HG03558 (cell line): ENCODE data around the gene DAP.
"Not testable (repeated sequence)": the region's sequence is repeated elsewhere in the genome, so short reads cannot be mapped to it uniquely, and the experiment has no call there.

Experiments
- ATAC-seq: cut with Tn5 transposase; IDR thresholded peaks from one replicate; pipeline ENCODE4 v1.9.1; 2021; ENCODE audit warnings: moderate number of reproducible peaks; ENCODE audit not compliant: unreplicated experiment; ENCODE audit errors: extremely low read depth

The DAP gene

DNA sequence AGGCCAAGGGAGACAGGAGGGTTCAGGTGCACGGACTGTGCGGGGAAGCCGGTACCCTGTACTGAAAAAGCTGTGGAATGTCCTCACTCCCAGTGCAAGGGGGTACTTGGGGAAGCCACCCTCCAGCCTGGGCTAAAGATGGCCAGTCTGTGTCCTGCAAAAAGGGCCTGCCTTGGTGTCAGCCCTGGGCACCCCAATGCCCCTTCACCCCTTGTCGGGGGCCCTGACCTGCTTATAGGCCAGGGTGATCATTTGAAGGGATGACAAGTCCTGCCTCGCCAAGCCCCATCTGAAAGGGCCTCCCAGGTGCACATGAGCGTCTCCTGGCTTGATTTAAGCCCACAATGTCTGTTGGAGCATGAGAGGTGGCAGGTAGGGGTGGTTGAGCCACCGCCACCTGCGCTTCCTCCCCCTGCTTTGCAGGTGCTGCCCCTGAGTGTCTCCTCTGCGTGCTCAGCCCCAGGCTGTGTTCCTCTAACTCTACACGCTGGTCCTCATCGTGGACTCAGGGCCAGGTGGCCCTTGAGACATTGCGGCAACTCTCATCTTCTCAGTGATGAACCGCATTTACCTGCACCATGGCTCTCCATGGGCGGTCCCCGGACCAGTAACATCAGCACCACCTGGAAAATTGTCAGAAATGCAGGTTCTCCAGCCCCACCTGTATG is 100.2 kb downstream of the DAP start:
- ATAC-seq = no peak

DNA sequence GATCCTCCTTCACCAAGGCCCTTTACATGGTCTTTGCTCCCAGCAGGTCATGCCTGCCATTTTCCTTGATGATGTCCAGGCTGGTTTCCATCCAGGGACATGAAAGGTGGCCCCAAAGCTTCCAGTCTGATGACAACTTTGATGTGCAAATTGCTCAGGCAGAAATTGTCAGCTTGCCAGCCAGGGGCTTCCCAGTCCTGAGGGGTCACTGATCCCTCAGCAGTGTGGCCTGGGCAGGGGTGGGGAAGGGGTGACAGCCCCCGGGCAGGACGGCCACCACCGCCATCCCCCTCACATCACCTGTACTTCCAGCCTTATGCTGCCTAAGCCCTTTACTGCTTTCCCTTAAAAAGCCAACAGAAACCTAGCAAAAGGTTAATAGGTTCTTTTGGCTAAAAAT is 100.9 kb downstream of the DAP start:
- no peak for ATAC-seq

DNA sequence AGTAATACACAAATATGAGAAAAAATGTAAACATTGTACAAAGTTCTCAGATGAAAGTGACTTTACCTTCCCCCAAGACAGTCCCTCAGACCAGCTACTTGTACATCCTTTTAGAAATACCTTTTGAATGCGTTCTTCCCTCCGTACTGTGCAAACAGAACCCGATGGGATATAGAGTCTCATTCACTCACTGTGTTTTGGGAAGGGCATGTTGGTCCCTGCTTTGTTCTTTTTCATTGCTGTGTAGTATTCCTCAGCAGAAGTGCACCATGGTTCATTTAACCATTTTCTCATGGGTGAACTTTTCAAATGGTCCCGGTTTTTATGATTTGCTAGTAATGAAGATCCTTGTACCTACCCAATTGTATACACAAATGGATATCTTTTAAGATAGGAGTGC is 102.8 kb downstream of the DAP start:
- ATAC-seq = no peak

DNA sequence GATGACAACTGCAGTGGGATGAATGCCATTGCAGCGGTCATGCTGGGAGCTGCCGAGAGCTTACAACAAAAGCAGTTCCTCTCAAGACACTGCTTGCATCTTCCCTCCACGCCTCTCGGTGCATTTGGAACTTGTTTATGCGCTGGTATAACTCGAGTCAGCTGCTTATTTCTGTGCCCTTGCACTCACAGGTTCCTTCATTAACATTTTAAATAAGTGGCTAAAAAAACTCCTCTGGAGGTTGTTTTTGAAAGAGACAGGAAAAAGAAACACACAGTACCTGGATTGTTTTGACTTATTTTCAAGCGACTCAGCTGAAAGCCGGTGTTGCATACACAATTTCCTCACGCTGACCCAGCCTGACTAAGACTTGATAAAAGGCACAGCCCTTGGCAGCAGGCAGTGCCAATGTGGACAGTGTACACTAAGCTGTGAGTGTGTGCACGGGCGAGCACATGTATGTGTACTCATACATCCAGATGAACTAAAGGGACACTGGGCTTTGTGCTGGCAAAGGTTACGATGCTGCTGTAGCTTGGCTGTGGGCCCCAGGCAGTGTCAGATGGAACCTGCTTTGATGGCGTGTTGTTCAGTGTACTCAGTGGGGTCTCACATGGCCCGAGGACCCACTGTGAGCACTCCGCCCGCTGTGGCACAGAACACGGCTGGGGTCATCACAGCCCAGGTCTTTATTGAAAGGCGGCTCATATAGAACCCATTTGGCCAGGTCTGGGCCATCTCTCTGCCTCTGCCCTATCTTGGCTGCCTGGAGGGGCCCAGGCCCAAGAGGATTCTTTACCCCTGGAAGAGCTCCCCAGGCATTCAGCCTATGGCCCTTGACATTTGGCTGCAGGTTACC is 104.8 kb downstream of the DAP start:
- ATAC-seq = no peak

GRCh38 chr5:10655161-10655971 is 105.7 kb downstream of the DAP start:
- ATAC-seq = no peak

- no peak for ATAC-seq
These were observed 106.5 kb downstream of the DAP start for GRCh38 chr5:10654566-10654965.

GRCh38 chr5:10653751-10654400 is 107.2 kb downstream of the DAP start:
- no peak for ATAC-seq

DNA sequence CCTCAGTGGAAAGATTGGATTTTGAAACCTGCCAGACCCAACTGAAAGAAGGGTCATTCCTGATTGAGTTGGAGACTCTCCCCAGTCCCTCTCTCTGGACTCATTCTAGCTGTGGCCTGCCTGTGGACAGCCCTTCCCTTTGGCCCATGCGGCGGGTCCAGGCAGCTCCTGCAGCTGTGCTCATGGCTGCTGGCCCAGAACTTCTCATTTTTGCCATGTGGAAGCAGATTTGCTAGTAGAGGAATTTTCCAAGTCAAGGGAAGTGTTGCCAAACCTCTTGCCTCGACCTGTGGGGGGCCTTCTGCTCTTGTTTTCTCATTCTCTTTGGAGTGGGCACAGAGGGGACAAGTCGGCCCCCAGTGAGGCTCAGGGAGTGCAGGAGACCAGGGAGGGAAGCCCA is 108.0 kb downstream of the DAP start:
- no peak for ATAC-seq

DNA sequence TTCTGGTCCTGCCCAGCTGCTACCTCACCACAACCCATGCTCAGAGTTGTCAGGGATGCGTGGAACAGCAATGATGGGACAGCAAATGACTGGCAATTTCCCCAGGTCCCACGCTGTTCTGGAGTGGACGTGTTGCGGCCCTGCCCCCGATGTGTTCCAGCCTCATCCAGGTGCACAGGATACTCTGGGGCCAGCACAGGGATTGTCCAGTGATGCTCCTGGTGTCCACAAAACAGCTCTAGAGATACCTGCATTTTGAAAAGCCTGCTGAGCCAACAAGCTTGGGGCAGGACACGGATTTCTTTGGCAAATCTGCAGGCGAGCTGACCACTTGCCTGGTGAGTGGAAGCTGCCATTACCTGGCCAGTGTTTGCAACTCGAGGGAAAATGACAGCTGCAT is 108.4 kb downstream of the DAP start:
- no peak for ATAC-seq

DNA sequence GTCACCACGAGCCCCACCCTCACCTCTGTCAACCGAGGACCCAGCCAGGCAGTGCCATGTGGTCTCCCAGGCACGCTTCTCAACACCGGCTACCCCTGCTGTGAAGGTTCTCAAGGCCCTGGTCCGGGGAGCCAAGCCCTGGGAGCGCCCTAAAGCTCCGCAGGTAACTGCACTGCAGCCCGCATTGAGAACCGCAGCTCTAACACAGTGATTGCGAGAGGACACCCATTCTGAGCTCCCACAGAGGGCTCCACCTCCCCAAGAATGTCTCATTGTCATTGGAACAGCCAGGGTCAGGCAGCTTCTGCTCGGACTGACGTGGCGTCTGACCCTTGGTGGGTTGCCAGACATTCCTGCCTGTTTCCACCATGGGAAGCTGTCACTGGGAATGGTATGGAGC is 108.9 kb downstream of the DAP start:
- no peak for ATAC-seq

DNA sequence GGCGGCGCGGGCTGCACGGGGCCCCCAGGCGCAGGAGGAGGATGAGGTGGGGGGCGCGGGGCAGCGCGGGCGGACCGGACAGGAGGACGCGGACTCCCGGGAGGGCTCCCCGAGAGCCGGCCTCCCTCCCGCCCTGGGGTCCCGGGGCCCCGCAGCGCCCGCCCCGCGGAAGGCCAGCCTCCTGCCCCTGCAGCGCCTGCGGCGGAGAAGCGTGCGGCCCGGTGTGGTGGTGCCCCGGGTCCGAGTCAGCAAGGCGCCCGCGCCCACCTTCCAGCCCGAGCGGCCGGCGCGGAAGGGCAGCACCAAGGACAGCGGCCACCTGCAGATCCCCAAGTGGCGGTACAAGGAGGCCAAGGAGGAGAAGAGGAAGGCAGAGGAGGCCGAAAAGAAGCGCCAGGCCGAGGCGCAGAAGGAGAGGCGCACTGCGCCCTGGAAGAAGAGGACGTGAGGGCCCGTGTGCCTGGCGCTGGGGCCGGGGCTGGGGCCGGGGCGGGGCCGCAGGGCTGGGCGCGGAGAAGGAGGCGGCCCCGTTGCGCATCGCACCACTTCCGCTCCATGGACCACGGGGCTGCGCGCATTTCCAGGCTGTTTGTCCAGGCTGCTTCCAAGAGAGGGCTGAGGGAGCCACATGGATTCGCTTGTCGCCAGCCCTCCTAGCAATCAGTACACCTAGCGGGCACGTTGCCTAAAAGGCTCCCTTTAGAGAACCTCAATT is 111.2 kb downstream of the DAP start:
- no peak for ATAC-seq

- no peak for ATAC-seq
These were observed 112.0 kb downstream of the DAP start for GRCh38 chr5:10648806-10649665.

GRCh38 chr5:10647640-10648039 is 113.4 kb downstream of the DAP start:
- no peak for ATAC-seq

DNA sequence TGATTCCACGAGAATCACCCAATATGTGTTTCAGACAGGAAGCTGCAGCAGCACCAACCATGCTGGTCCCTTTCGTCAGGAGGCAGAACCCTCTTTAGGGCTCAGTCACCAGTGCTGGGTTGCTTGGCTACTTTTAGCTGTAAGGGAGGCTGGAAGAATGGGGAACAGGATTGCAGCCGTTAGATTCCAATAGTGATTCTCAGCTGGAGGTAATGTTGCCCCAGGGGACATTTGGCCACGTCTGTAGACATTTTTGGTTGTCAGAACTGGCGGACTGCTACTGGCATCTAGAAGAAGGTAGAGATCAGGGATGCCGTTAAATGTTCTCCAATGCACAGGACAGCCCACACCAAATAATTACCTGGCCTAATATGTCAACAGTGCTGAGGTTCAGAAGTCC is 115.4 kb downstream of the DAP start:
- ATAC-seq = no peak

DNA sequence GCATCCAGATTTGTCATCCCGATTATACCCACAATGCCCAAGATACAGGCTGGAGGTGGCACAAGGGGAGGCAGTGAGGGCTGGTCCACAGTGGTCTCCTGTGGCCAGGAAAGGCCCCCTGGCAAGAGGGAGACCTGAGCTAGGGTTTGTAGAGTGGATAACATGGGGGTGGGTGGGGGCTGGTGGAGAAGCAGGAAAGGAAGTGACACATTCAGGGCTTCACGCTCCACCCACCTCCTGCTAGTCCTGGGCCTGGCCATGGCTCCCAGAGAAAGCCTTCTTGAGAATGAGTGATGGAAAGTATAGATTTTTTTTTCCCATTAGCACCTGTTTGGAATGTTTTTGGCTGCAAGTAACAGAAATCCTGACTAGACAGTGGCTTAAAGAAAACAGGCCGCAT is 115.9 kb downstream of the DAP start:
- no peak for ATAC-seq

- ATAC-seq = no peak
These were observed 116.8 kb downstream of the DAP start for GRCh38 chr5:10644192-10644591.

- ATAC-seq = no peak
These were observed 118.7 kb downstream of the DAP start for GRCh38 chr5:10642367-10642766.

DNA sequence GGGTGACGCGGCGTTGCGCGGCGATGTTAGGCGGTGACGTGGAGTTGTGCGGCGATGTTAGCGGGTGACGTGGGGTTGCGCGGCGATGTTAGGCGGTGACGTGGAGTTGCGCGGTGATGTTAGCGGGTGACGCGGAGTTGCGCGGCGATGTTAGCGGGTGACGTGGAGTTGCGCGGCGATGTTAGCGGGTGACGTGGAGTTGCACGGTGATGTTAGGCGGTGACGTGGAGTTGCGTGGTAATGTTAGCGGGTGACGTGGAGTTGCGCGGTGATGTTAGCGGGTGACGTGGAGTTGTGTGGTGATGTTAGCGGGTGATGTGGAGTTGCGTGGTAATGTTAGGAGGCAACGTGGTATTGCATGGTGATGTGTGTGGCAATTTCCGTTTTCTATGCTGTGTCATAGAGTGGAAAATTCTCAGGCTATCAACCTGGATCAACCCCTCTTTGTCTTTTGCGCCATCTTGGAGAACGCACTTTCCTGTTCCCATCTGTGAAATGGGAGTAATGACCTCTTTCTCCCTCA is 121.1 kb downstream of the DAP start:
- no peak for ATAC-seq

- ATAC-seq = not testable (repeated sequence)
These were observed 122.3 kb downstream of the DAP start for GRCh38 chr5:10638723-10639122.
